Natural killer cell treated with Interleukin-12 subunit alpha and Interleukin-12 subunit beta and Interleukin-15 and Interleukin-18, amount 100 ng/mL, for 72 hours (primary cell): ENCODE data around the gene NHERF2. TPM values are rescaled to one million over a fixed set of nuclear protein-coding genes. Genes with fewer than 3 reads are reported as not detected.

ENCODE experiments used
- ATAC-seq, 2 donors: fragments of 150-1000 bp; cut with Tn5 transposase in 1 of 2; sonication (Bioruptor Pico), chemical (Tn5 transposase) in 1 of 2; 2 replicates each; pipeline ENCODE4 v1.10.0; 2021
- DNase-seq: peaks from one replicate; pipeline ENCODE4 v3.0.0; 2022; ENCODE audit warnings: low spot score
- H3K27ac Mint-ChIP-seq, 2 donors: 1 replicate in 1 of 2; 2 replicates in 1 of 2; pipeline ENCODE4 v1.8.0; 2022; ENCODE audit warnings: mixed read lengths in 2 of 2, mild to moderate bottlenecking in 1 of 2, moderate library complexity in 1 of 2
- H3K27me3 Mint-ChIP-seq, 2 donors: 1 replicate in 1 of 2; 2 replicates in 1 of 2; pipeline ENCODE4 v1.8.0; 2022; ENCODE audit warnings: mixed read lengths in 2 of 2
- H3K36me3 Mint-ChIP-seq: one replicate; pipeline ENCODE4 v1.8.0; 2022; ENCODE audit warnings: mixed read lengths
- H3K4me1 Mint-ChIP-seq, 2 donors: 1 replicate in 1 of 2; 2 replicates in 1 of 2; pipeline ENCODE4 v1.8.0; 2022; ENCODE audit warnings: low read depth in 2 of 2, mixed read lengths in 2 of 2, mild to moderate bottlenecking in 1 of 2
- H3K4me3 Mint-ChIP-seq: one replicate; pipeline ENCODE4 v1.8.0; 2022; ENCODE audit warnings: mixed read lengths
- H3K9me3 Mint-ChIP-seq: 2 replicates; pipeline ENCODE4 v1.8.0; 2022; ENCODE audit warnings: mixed read lengths
- total RNA-seq, 2 donors: library from RNA; stranded (reverse); gene quantifications; one replicate each; pipeline ENCODE4 v1.2.3, GENCODE V29; 2022

Gene NHERF2
- total RNA-seq, 2 donors from 2014 or later: 3.8 to 4.5 TPM

GRCh38 chr16:2019921-2020831 lies 6.5 kb upstream of the NHERF2 start:
- Mint-ChIP-seq H3K27ac (no peak overlapping the region), H3K36me3 (no peaks in the 10 kb centered on the region), H3K9me3 (no peaks in the 10 kb centered on the region), H3K27me3 (peaks cover 0 to 8% of the 10 kb centered on the region in 2 donors), H3K4me3 (no peak overlapping the region), H3K4me1 (peaks cover 5 to 12% of the 10 kb centered on the region in 2 donors)
- ATAC-seq (no peak), DNase-seq (no peak)

DNA sequence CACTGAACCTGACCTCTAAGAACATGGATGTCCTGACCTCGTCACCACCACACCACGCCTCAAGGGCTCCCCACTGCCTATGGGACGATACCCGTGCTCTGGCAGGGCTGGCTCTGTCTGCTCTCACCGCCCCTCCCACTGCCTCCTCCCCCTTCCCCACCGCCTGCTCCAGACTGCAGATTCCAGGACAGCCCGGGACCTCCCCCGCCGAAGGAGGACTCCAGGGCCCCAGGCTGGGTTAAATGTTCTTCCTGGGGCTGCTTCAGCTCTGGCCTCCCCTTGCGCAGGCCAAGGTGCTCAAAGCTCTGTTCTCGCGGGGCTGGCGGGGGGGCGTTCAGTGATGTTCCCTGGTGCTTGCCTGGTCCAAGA lies 4.0 kb upstream of the NHERF2 start:
- Mint-ChIP-seq H3K4me3 (peak overlapping the region; percentile 51), H3K9me3 (no peaks in the 10 kb centered on the region), H3K4me1 (peaks cover 5 to 14% of the 10 kb centered on the region in 2 donors), H3K36me3 (no peaks in the 10 kb centered on the region), H3K27ac (no peak overlapping the region), H3K27me3 (peaks cover 0 to 8% of the 10 kb centered on the region in 2 donors)
- DNase-seq: no peak
- peak; percentile 2 to 53 for ATAC-seq

GRCh38 chr16:2023092-2024031 lies 3.3 kb upstream of the NHERF2 start:
- DNase-seq (peak; percentile 94), ATAC-seq (peak; percentile 90 to 94)
- Mint-ChIP-seq H3K4me3 (peak overlapping the region; percentile 51), H3K36me3 (no peaks in the 10 kb centered on the region), H3K4me1 (peaks cover 5 to 14% of the 10 kb centered on the region in 2 donors), H3K9me3 (no peaks in the 10 kb centered on the region), H3K27ac (no peak overlapping the region), H3K27me3 (peaks cover 0 to 6% of the 10 kb centered on the region in 2 donors)

DNA sequence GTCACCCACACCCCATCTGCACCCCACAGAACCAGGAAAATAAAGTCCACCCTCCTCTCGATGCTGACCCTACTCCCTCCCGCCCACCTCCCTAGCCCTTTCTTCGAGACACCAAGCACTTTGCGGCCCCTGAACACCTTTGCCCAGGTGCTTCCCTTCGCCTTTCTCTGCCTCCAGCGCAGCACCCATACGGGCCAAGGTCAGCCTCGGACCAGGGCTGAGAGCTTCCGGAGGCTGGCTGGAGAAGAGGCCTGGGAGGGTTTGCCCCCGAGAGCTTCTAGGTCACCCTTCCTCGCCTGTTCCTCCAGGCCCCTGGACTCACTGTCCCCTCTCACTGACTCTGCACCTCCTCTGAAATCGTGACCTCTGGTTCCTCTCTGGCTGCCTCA lies 2.7 kb upstream of the NHERF2 start:
- peaks cover 0 to 3% of the 10 kb centered on the region in 2 donors for H3K27me3 Mint-ChIP-seq
- H3K27ac Mint-ChIP-seq: no peak overlapping the region
- DNase-seq (no peak), ATAC-seq (no peak)
- H3K4me1 Mint-ChIP-seq: peaks cover 5 to 14% of the 10 kb centered on the region in 2 donors
- H3K4me3 Mint-ChIP-seq: peak overlapping the region; percentile 66
- H3K9me3 Mint-ChIP-seq: no peaks in the 10 kb centered on the region
- no peaks in the 10 kb centered on the region for H3K36me3 Mint-ChIP-seq

- H3K36me3 Mint-ChIP-seq: no peaks in the 10 kb centered on the region
- no peak for ATAC-seq
- H3K4me1 Mint-ChIP-seq: peaks cover 5 to 14% of the 10 kb centered on the region in 2 donors
- no peak for DNase-seq
- H3K9me3 Mint-ChIP-seq: no peaks in the 10 kb centered on the region
- no peak overlapping the region for H3K4me3 Mint-ChIP-seq
- peaks cover 0 to 3% of the 10 kb centered on the region in 2 donors for H3K27me3 Mint-ChIP-seq
- no peak overlapping the region for H3K27ac Mint-ChIP-seq
Measured at GRCh38 chr16:2025251-2025650, 1.5 kb upstream of the NHERF2 start.

DNA sequence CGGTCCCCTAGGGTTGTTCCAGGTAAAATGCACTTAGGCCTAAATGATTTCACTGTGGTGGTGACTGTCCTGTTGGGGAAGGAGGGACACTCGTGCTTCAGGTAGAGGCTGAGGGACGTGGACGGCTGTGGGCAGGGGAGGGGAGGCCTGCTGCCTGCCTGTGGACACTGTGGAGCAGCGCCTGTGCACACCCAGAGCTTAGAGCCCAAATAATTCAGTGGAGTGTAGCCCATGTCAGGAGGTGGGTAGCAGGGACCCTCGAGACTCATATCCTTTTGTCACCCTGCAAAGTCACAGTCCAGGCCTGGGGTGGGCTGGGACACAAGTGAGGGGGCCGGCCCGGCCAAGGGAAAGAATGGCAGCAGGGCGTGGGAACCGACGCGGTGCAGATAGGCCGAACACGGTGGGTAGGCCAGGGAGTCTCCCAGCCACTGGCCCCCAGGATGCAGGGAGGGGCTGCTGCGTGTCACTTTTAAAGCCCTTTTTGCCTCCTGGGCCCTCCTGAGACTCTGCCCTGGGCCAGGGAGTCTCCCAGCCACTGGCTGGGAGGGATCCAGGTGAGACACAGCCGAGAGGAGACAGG lies 733 bp upstream of the NHERF2 start:
- Mint-ChIP-seq H3K4me3 (peak overlapping the region; percentile 30), H3K27ac (no peak overlapping the region), H3K36me3 (no peaks in the 10 kb centered on the region), H3K4me1 (peaks cover 5 to 14% of the 10 kb centered on the region in 2 donors), H3K27me3 (peaks cover 0 to 3% of the 10 kb centered on the region in 2 donors), H3K9me3 (no peaks in the 10 kb centered on the region)
- DNase-seq: no peak
- ATAC-seq: no peak

GRCh38 chr16:2027024-2028010 lies 615 bp downstream of the NHERF2 start:
- Mint-ChIP-seq H3K27ac (no peak overlapping the region), H3K36me3 (no peaks in the 10 kb centered on the region), H3K4me1 (peaks cover 5 to 14% of the 10 kb centered on the region in 2 donors), H3K9me3 (no peaks in the 10 kb centered on the region), H3K27me3 (peaks cover 0 to 3% of the 10 kb centered on the region in 2 donors), H3K4me3 (peak overlapping the region; percentile 41)
- no peak for DNase-seq
- peak; percentile 1 to 39 for ATAC-seq

DNA sequence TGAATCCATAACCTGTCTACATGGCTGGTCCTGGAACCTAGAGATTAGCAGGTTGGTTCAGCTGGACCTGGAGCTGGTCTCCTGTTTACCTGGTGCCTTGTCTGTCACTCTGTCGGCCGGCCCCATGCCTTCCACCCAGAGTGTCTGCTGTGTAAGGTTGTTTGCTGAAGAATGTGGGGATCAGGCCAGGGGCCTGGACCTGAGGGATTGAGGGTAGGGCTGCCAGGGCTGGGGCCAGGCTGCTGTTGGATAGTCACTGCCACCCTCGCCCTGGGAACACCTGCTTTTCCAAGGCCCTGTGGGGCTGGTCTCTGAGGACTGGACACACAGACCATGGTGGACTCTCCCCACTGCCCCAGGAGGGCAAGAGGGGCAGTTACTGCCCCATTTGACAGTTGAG lies 1.4 kb downstream of the NHERF2 start:
- Mint-ChIP-seq H3K27me3 (no peaks in the 10 kb centered on the region), H3K9me3 (no peaks in the 10 kb centered on the region), H3K36me3 (no peaks in the 10 kb centered on the region), H3K4me3 (no peak overlapping the region), H3K27ac (no peak overlapping the region), H3K4me1 (peaks cover 4 to 10% of the 10 kb centered on the region in 2 donors)
- no peak for ATAC-seq
- DNase-seq: no peak

GRCh38 chr16:2028620-2029220 lies 2.0 kb downstream of the NHERF2 start:
- Mint-ChIP-seq H3K27ac (no peak overlapping the region), H3K9me3 (no peaks in the 10 kb centered on the region), H3K36me3 (no peaks in the 10 kb centered on the region), H3K4me3 (no peak overlapping the region), H3K4me1 (peaks cover 0 to 8% of the 10 kb centered on the region in 2 donors), H3K27me3 (no peaks in the 10 kb centered on the region)
- DNase-seq: no peak
- ATAC-seq: no peak

GRCh38 chr16:2029350-2029749 lies 2.6 kb downstream of the NHERF2 start:
- ATAC-seq (no peak), DNase-seq (no peak)
- H3K4me1 Mint-ChIP-seq: peaks cover 0 to 6% of the 10 kb centered on the region in 2 donors
- no peak overlapping the region for H3K4me3 Mint-ChIP-seq
- no peaks in the 10 kb centered on the region for H3K9me3 Mint-ChIP-seq
- no peak overlapping the region for H3K27ac Mint-ChIP-seq
- H3K27me3 Mint-ChIP-seq: no peaks in the 10 kb centered on the region
- no peaks in the 10 kb centered on the region for H3K36me3 Mint-ChIP-seq

- Mint-ChIP-seq H3K27me3 (no peaks in the 10 kb centered on the region), H3K4me3 (no peak overlapping the region), H3K36me3 (no peaks in the 10 kb centered on the region), H3K27ac (no peak overlapping the region), H3K4me1 (peaks cover 0 to 5% of the 10 kb centered on the region in 2 donors), H3K9me3 (no peaks in the 10 kb centered on the region)
- ATAC-seq: no peak
- DNase-seq: no peak
Measured at GRCh38 chr16:2030036-2030435, 3.3 kb downstream of the NHERF2 start.

DNA sequence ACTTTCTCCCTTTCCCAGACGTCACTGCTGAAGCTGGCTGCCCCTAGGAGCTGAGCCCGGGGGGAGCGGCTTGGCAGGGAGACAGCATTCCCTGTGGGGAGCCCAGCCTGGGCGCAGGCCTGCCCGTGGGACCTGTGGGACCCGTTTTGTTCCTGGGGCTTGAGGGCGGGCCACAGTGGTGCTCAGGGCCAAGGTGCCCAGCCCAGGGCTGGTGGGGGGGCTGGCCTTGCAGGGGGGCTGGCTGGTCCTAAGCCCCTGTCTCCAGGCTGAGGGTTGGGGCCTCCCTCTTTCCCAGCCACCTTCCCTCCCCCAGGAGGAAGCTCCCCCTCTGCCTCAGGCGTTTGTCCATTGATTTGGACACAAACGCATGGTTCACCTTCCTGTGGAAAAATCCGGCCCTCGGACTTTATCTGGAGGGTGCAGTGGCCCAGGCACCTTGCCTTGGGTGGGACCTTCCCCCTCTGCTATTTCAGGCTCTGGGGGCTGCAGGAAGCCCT lies 4.4 kb downstream of the NHERF2 start:
- H3K4me1 Mint-ChIP-seq: peaks cover 0 to 3% of the 10 kb centered on the region in 2 donors
- no peaks in the 10 kb centered on the region for H3K9me3 Mint-ChIP-seq
- no peaks in the 10 kb centered on the region for H3K36me3 Mint-ChIP-seq
- H3K27me3 Mint-ChIP-seq: no peaks in the 10 kb centered on the region
- no peak overlapping the region for H3K4me3 Mint-ChIP-seq
- DNase-seq: no peak
- H3K27ac Mint-ChIP-seq: no peak overlapping the region
- no peak for ATAC-seq
